H9 (cell line): Measurements from ENCODE around the gene MEF2C. TPM values are rescaled to one million over a fixed set of nuclear protein-coding genes. Genes with fewer than 3 reads are reported as not detected.

ENCODE experiments used
- DNase-seq: peaks from one replicate; pipeline ENCODE4 v3.0.0-alpha.2; 2017
- H2AFZ ChIP-seq: one replicate; pipeline ENCODE4 v1.6.1; 2013; ENCODE audit warnings: mild to moderate bottlenecking, low read length, control low read depth, moderate library complexity
- H2AK5ac ChIP-seq: 2 replicates; pipeline ENCODE4 v1.6.1; 2013; ENCODE audit warnings: low read length, control low read depth, mixed read lengths; ENCODE audit not compliant: insufficient read length
- H2BK120ac ChIP-seq: one replicate; pipeline ENCODE4 v1.6.1; 2013; ENCODE audit warnings: low read depth, mild to moderate bottlenecking, low read length, control low read depth, inconsistent platforms; ENCODE audit not compliant: poor library complexity, severe bottlenecking
- H2BK12ac ChIP-seq: 2 replicates; pipeline ENCODE4 v1.6.1; 2013; ENCODE audit warnings: low read length, control low read depth, mixed read lengths, low read depth; ENCODE audit not compliant: insufficient read length
- H2BK15ac ChIP-seq: 2 replicates; pipeline ENCODE4 v1.6.1; 2013; ENCODE audit warnings: low read depth, low read length, control low read depth
- H2BK20ac ChIP-seq: one replicate; pipeline ENCODE4 v1.6.1; 2013; ENCODE audit warnings: low read depth, mild to moderate bottlenecking, low read length, control low read depth, inconsistent platforms; ENCODE audit not compliant: poor library complexity, severe bottlenecking
- H2BK5ac ChIP-seq: 2 replicates; pipeline ENCODE4 v1.6.1; 2013; ENCODE audit warnings: low read length, control low read depth, mixed read lengths; ENCODE audit not compliant: insufficient read length
- H3K14ac ChIP-seq: 2 replicates; pipeline ENCODE4 v1.6.1; 2013; ENCODE audit warnings: low read length, control low read depth; ENCODE audit not compliant: insufficient read depth
- H3K18ac ChIP-seq: 2 replicates; pipeline ENCODE4 v1.6.1; 2013; ENCODE audit warnings: low read depth, mild to moderate bottlenecking, mixed read lengths, low read length, control low read depth; ENCODE audit not compliant: insufficient read length
- H3K23ac ChIP-seq: 2 replicates; pipeline ENCODE4 v1.6.1; 2013; ENCODE audit warnings: low read length, control low read depth, mixed read lengths, low read depth; ENCODE audit not compliant: insufficient read length
- H3K23me2 ChIP-seq: 2 replicates; pipeline ENCODE4 v1.6.1; 2013; ENCODE audit warnings: low read depth, mild to moderate bottlenecking, mixed read lengths, low read length, control low read depth; ENCODE audit not compliant: insufficient read length, poor library complexity, severe bottlenecking
- H3K27ac ChIP-seq: 2 replicates; pipeline ENCODE4 v1.5.1; 2013; ENCODE audit warnings: low read length, control low read depth, mixed read lengths, low read depth; ENCODE audit not compliant: insufficient read length
- H3K27me3 ChIP-seq: 2 replicates; pipeline ENCODE4 v1.6.1; 2013; ENCODE audit warnings: low read length, control low read depth, inconsistent platforms; ENCODE audit not compliant: insufficient read depth
- H3K4ac ChIP-seq: 2 replicates; pipeline ENCODE4 v1.6.1; 2013; ENCODE audit warnings: low read depth, mild to moderate bottlenecking, control low read depth, inconsistent platforms, low read length, moderate library complexity
- H3K4me1 ChIP-seq: 2 replicates; pipeline ENCODE4 v1.6.1; 2013; ENCODE audit warnings: low read length, control low read depth, inconsistent platforms; ENCODE audit not compliant: insufficient read depth
- H3K4me2 ChIP-seq: 2 replicates; pipeline ENCODE4 v1.6.1; 2013; ENCODE audit warnings: low read length, control low read depth, mixed read lengths; ENCODE audit not compliant: insufficient read length, insufficient read depth
- H3K56ac ChIP-seq: 2 replicates; pipeline ENCODE4 v1.6.1; 2013; ENCODE audit warnings: low read depth, mild to moderate bottlenecking, mixed read lengths, low read length, control low read depth; ENCODE audit not compliant: insufficient read length
- H3K79me1 ChIP-seq: 2 replicates; pipeline ENCODE4 v1.6.1; 2013; ENCODE audit warnings: low read depth, mild to moderate bottlenecking, moderate library complexity, low read length, control low read depth, inconsistent platforms; ENCODE audit not compliant: insufficient read depth, poor library complexity, severe bottlenecking
- H3K79me2 ChIP-seq: 2 replicates; pipeline ENCODE4 v1.6.1; 2013; ENCODE audit warnings: low read length, control low read depth, inconsistent platforms; ENCODE audit not compliant: insufficient read depth
- H3K9ac ChIP-seq: 2 replicates; pipeline ENCODE4 v1.6.1; 2013; ENCODE audit warnings: low read length, control low read depth, mixed read lengths; ENCODE audit not compliant: insufficient read length; ENCODE audit errors: extremely low read depth
- H3K9me3 ChIP-seq: one replicate; pipeline ENCODE4 v1.6.1; 2013; ENCODE audit warnings: low read depth, low read length, inconsistent platforms; ENCODE audit not compliant: control insufficient read depth
- H3T11ph ChIP-seq: one replicate; pipeline ENCODE4 v1.6.1; 2013; ENCODE audit warnings: mild to moderate bottlenecking, low read length, control low read depth, inconsistent platforms
- H4K20me1 ChIP-seq: one replicate; pipeline ENCODE4 v1.6.1; 2013; ENCODE audit not compliant: control insufficient read depth, insufficient read length, insufficient read depth
- H4K5ac ChIP-seq: 2 replicates; pipeline ENCODE4 v1.6.1; 2013; ENCODE audit warnings: low read depth, mild to moderate bottlenecking, mixed read lengths, low read length, control low read depth; ENCODE audit not compliant: insufficient read length
- H4K8ac ChIP-seq: replicated peaks from 2 replicates; pipeline ENCODE4 v1.6.1; 2013; ENCODE audit warnings: low read length, control low read depth, mixed read lengths, low read depth; ENCODE audit not compliant: insufficient read length
- H4K91ac ChIP-seq: 2 replicates; pipeline ENCODE4 v1.6.1; 2013; ENCODE audit warnings: low read depth, mild to moderate bottlenecking, moderate library complexity, mixed read lengths, low read length, control low read depth; ENCODE audit not compliant: insufficient read length
- H3K27ac Mint-ChIP-seq, 3 experiments: 2 replicates in 2 of 3; 3 replicates in 1 of 3; pipeline ENCODE4 v1.8.0; 2020 to 2021; ENCODE audit warnings: mixed read lengths in 3 of 3, mild to moderate bottlenecking in 1 of 3, moderate library complexity in 1 of 3
- H3K27me3 Mint-ChIP-seq: 2 replicates; pipeline ENCODE4 v1.8.0; 2021; ENCODE audit warnings: low read depth, mild to moderate bottlenecking, moderate library complexity, mixed read lengths
- H3K36me3 Mint-ChIP-seq, 3 experiments: 2 replicates in 2 of 3; 3 replicates in 1 of 3; pipeline ENCODE4 v1.8.0; 2020 to 2021; ENCODE audit warnings: low read depth in 3 of 3, mixed read lengths in 3 of 3; ENCODE audit not compliant: insufficient read depth in 1 of 3
- H3K4me1 Mint-ChIP-seq, 2 experiments: 2 replicates each; pipeline ENCODE4 v1.8.0; 2020; ENCODE audit warnings: mixed read lengths in 2 of 2
- H3K4me3 Mint-ChIP-seq, 2 experiments: 2 replicates in 1 of 2; 3 replicates in 1 of 2; pipeline ENCODE4 v1.8.0; 2020 to 2021; ENCODE audit warnings: mild to moderate bottlenecking in 2 of 2, mixed read lengths in 2 of 2, moderate library complexity in 1 of 2
- H3K9me3 Mint-ChIP-seq, 2 experiments: 2 replicates in 1 of 2; 3 replicates in 1 of 2; pipeline ENCODE4 v1.8.0; 2020; ENCODE audit warnings: mild to moderate bottlenecking in 2 of 2, mixed read lengths in 2 of 2, moderate library complexity in 1 of 2
- WGBS: extraction: QIAGEN DNeasy Blood & Tissue Kit; methylation state at CpG from one replicate; pipeline ENCODE4 v1.1.7; 2013; ENCODE audit warnings: missing lambda C conversion rate, low lambda C conversion rate, mixed read lengths; ENCODE audit not compliant: insufficient read length; ENCODE audit errors: extremely low coverage; 5-methylcytosine and 5-hydroxymethylcytosine counted together
- total RNA-seq: library from RNA; stranded (reverse); gene quantifications from 2 replicates; pipeline ENCODE4 v1.2.1, GENCODE V29; 2021
- TF ChIP-seq, protein P1 (sequence below): fragments of 200-600 bp; sonication (generic); conservative IDR thresholded peaks from 3 replicates; pipeline ENCODE4 v1.8.0; 2021; ENCODE audit warnings: antibody characterized with exemption, mild to moderate bottlenecking

MEF2C gene
- total RNA-seq, 1 experiment from 2014 or later, result 0.11 TPM

DNA sequence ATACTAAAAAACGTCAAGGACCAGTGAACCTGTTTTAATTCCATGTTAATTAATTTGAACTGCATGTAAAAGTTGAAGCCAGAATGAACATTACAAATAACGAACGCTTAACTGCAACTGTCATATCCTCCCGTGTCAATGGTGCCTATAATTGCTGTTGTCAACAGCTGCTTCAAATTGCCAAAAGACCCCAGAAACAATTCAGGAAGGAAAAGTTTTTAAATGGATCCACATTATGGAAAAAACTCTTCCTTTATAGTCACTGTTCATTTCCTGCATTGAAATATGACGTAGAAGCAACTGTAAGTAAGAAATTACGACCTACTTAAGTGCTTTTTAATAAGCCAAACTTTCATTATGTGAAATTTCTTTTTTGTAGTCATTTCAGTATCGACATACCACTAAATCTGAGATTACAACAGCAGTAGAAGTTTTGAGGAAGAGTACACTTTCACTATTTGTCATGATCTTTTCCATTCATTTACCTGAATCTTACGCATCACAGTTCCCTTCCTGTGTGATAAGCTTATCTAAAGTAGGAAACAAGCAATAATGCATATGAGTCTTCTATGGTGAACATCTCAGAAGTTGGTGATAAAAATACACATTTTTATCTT is 37.8 kb downstream of the MEF2C start:
- Histone ChIP-seq H2BK5ac (no peak overlapping the region), H4K91ac (no peak overlapping the region), H3K23me2 (no peaks in the 10 kb centered on the region), H3K14ac (no peak overlapping the region), H2BK12ac (no peak overlapping the region), H3K56ac (no peak overlapping the region), H2AK5ac (no peak overlapping the region), H3K27ac (no peak overlapping the region), H3K23ac (no peak overlapping the region), H2BK15ac (no peak overlapping the region), H3K4me2 (no peak overlapping the region), H4K20me1 (no peaks in the 10 kb centered on the region), H3K4me1 (no peaks in the 10 kb centered on the region), H2BK120ac (no peak overlapping the region), H3K4ac (no peak overlapping the region), H3K9ac (no peak overlapping the region), H2BK20ac (no peak overlapping the region), H3K9me3 (no peaks in the 10 kb centered on the region), H3K27me3 (no peaks in the 10 kb centered on the region), H3T11ph (no peak overlapping the region), H4K5ac (no peak overlapping the region), H4K8ac (no peak overlapping the region), H2AFZ (no peak overlapping the region), H3K79me2 (no peaks in the 10 kb centered on the region), H3K18ac (no peak overlapping the region), H3K79me1 (no peaks in the 10 kb centered on the region)
- no peak for DNase-seq
- Mint-ChIP-seq H3K27ac (no peak overlapping the region), H3K4me1 (no peaks in the 10 kb centered on the region), H3K27me3 (no peaks in the 10 kb centered on the region), H3K4me3 (no peak overlapping the region), H3K36me3 (no peaks in the 10 kb centered on the region), H3K9me3 (no peaks in the 10 kb centered on the region)
- TF ChIP-seq, protein P1, sequence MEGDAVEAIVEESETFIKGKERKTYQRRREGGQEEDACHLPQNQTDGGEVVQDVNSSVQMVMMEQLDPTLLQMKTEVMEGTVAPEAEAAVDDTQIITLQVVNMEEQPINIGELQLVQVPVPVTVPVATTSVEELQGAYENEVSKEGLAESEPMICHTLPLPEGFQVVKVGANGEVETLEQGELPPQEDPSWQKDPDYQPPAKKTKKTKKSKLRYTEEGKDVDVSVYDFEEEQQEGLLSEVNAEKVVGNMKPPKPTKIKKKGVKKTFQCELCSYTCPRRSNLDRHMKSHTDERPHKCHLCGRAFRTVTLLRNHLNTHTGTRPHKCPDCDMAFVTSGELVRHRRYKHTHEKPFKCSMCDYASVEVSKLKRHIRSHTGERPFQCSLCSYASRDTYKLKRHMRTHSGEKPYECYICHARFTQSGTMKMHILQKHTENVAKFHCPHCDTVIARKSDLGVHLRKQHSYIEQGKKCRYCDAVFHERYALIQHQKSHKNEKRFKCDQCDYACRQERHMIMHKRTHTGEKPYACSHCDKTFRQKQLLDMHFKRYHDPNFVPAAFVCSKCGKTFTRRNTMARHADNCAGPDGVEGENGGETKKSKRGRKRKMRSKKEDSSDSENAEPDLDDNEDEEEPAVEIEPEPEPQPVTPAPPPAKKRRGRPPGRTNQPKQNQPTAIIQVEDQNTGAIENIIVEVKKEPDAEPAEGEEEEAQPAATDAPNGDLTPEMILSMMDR, result no peak
- WGBS, result no CpG with 5 or more reads among the region's 8 CpGs
